Stimulated activated CD8-positive, alpha-beta memory T cell treated with anti-CD3 and anti-CD28 coated beads, Interleukin-15, amount 100 ng/mL, for 1 hour (primary cell): ENCODE measurements around the gene MSLN.

Experiments used
- DNase-seq: peaks from one replicate; pipeline ENCODE4 v3.0.0-alpha.2; 2020; ENCODE audit warnings: low read depth

MSLN gene

DNA sequence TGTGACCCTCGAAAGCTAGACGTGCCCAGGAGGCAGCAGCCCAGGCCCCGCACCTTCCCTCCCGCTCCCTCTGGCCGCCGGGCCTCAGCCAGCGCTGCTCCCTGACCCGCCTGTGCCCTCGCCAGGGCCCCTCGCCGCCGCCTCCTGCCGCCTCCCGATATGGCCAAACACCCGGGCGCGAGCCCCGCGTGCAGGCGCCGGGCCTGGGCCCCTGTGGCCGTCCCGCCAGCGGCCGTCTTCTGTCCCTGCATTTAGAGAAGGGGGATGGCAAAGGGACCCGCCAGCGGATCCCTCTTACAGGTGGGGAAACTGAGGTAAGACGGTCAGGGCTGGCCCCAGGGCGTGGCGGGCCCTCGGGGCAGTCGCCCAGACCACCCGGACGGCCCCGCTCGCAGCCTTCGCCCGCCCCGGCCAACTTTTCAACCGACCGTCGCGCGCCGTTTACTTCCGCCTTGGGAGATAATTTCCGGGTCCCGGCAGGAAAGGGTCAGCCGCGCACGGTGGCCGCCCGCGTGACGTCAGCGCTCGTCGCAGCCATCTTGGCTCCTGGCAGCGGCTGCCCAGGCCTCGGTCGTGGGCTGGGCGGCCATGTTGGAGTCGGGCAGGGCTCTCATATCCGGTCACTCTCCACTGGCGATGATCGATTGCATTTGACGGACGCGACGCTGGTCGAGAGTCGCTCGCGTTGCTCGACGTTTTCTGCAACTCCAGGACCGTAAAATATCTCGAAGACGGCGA lies 47.0 kb downstream of the MSLN start:
- peak; percentile 51 for DNase-seq

GRCh38 chr16:808085-808386 lies 47.5 kb downstream of the MSLN start:
- no peak for DNase-seq

GRCh38 chr16:813204-813915 lies 52.8 kb downstream of the MSLN start:
- DNase-seq = peak; percentile 26

GRCh38 chr16:813916-814412 lies 53.4 kb downstream of the MSLN start:
- DNase-seq = no peak

GRCh38 chr16:814974-815373 lies 54.4 kb downstream of the MSLN start:
- DNase-seq = no peak

DNA sequence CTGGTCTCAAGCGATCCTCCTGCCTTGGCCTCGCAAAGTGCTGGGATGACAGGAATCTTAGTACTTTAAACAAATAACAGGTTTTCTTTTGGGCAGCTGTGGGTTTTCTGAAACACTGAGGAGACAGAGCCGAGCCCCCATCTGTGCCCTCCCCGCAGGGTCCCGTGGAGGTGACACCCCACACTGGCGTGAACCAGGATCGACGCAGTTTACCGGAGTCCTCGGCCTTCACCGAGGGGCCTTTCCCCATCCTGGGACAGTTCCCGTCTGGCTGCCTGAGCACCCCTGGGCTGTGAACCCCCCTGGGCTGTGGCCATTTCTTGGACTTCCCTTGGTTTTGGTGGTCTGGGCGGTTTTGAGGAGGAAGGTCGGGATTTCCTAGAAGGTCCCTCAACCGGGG lies 55.3 kb downstream of the MSLN start:
- no peak for DNase-seq

DNA sequence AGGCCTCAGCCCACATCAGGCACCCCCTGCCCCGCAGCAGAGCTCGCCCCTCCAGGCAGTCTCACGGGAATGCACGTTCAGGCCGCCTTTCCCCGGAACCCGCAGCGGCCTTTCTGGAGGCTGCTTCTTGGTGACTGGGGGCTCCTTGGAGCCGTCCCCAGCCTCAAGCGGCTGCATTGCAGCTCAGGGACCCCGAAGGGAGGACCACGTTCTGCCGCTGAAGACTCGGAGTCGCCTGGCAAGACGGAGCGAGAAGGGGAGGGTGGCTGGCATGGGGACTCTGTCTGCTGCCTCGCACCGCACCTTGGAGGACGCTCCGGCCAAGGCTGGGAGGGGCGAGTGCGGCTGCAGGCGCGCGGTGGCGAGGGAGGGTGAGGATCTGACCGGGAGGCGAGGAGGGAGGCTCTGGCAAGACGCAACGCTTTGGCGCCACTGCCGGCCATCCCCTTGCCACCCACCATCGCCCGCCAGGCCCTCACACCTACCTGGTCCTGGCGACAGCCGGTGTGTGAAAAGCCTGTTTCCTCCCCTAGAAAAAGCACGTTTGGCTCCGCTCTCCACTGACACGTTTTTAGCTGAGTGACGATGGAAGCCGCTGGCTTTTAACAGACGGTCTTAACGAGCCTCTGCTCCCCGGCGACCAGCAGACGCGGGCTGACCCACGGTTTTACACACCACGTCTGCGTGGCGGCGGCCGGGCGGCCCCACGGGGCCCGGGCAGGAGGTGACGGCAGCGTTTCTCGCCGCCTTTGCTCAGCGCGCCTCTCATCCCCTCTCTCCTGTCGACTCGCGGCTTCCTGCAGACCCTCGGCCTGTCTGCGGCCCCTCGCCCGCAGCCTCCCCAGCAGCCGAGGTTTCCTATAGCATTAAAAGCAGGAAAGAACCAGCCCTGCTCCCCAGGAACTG lies 56.7 kb downstream of the MSLN start:
- DNase-seq = no peak

DNA sequence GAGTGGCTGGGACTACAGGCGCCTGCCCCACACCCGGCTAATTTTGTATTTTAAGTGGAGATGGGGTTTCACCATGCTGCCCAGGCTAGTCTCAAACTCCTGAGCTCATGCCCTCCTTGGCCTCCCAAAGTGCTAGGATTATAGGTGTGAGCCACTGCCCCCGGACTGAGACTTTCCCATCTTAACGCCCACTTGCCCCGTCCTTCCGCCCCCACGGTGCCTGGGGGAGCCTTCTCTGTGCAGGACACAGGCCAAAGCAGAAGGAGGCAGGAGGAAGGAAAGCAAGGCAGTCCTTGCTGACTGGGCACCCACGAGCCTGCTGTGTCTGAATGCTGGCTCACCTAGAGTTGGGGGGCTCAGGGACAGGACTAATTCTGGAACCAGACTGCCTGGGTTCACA lies 57.6 kb downstream of the MSLN start:
- no peak for DNase-seq
